Measurements from ENCODE around the gene RAB38.

Gene RAB38

DNA sequence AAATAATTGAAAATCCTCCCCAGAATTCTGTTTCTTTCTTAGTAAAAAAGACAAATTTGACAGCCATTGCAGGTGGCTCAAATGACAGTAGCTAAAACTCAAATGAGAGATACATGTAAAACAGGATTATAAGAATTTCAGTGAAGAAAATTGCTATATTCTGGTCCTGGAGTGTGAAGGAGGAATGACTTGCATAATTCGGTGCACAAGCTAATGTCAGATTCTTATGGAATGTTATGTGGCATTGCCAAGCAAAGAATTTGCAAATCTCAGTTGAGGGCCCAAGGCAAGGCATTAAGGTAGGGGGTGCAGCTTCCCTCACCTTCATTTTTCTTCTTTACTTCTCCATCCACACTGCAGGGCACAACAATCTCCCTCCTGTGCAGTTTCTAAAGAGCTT lies 35.4 kb downstream of the RAB38 start:
- ATAC-seq (ENCODE audit: insufficient read depth, low read depth) = no peak
- H3K27me3 ChIP-seq (ENCODE audit: insufficient read depth, low read length, poor library complexity) = no peaks in the 10 kb centered on the region
- H4K20me1 ChIP-seq (ENCODE audit: insufficient read depth, low read length) = no peaks in the 10 kb centered on the region
- no peak overlapping the region for H2AFZ ChIP-seq (ENCODE audit: low read depth, low read length)
- H3K4me2 ChIP-seq (ENCODE audit: insufficient read depth, low read length) = no peak overlapping the region
- H3K36me3 ChIP-seq (ENCODE audit: insufficient read depth, low read length) = no peaks in the 10 kb centered on the region
- no peaks in the 10 kb centered on the region for H3K4me1 ChIP-seq (ENCODE audit: insufficient read depth, low read length)
- no peaks in the 10 kb centered on the region for H3K79me2 ChIP-seq (ENCODE audit: insufficient read depth, low read length)
- H3K9ac ChIP-seq (ENCODE audit: low read depth, low read length) = no peak overlapping the region
- DNase-seq = no peak
- TF ChIP-seq, protein P1, sequence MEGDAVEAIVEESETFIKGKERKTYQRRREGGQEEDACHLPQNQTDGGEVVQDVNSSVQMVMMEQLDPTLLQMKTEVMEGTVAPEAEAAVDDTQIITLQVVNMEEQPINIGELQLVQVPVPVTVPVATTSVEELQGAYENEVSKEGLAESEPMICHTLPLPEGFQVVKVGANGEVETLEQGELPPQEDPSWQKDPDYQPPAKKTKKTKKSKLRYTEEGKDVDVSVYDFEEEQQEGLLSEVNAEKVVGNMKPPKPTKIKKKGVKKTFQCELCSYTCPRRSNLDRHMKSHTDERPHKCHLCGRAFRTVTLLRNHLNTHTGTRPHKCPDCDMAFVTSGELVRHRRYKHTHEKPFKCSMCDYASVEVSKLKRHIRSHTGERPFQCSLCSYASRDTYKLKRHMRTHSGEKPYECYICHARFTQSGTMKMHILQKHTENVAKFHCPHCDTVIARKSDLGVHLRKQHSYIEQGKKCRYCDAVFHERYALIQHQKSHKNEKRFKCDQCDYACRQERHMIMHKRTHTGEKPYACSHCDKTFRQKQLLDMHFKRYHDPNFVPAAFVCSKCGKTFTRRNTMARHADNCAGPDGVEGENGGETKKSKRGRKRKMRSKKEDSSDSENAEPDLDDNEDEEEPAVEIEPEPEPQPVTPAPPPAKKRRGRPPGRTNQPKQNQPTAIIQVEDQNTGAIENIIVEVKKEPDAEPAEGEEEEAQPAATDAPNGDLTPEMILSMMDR (IDR thresholded peaks at IDR 0.05; ENCODE audit: borderline replicate concordance, extremely low read depth, low read length, poor library complexity, severe bottlenecking) = no peak
- no peak for TF ChIP-seq EZH2 (IDR thresholded peaks at IDR 0.05; ENCODE audit: borderline replicate concordance, low read depth, low read length, severe bottlenecking)
- no peak overlapping the region for H3K27ac ChIP-seq (ENCODE audit: low read length)
- no peak overlapping the region for H3K4me3 ChIP-seq (ENCODE audit: low read depth in 1 of 2, low read length in 2 of 2)
- H3K9me3 ChIP-seq (ENCODE audit: insufficient read depth, low read length, severe bottlenecking) = no peaks in the 10 kb centered on the region

DNA sequence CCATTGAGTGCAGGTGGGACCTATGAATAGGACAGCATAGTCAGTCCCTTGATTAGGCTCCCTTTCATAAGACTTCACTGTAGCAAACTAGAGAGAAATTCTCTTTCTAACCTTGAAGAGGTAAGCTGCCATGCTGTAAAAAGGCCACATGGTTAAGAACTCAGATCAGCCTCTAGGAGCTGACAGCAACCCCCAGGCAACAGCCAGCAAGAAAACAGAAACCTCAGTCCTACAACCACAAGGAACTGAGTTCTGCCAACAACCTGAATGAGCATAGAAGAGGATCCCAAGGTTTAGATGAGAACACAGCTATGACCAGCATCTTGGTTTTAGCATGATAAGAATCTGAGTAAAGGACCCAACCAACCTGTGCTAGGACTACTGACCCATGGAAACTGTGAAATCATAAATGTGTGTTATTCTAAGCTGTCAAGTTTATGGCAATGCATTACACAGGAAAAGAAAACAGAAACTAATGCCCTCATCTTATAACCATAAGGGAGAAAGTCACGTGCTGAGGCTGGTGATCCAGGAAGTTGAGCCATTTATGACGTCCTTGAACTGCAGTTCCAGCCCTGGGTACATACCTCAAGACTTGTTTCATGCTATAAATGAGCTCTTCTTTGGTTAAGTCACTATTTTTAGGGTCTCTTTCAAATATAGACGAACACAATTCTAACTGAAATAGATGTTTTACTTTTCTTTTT lies 43.3 kb downstream of the RAB38 start:
- Histone ChIP-seq H3K9me3 (ENCODE audit: insufficient read depth, low read length, severe bottlenecking) (no peaks in the 10 kb centered on the region), H3K4me1 (ENCODE audit: insufficient read depth, low read length) (no peaks in the 10 kb centered on the region), H2AFZ (ENCODE audit: low read depth, low read length) (no peak overlapping the region), H3K27me3 (ENCODE audit: insufficient read depth, low read length, poor library complexity) (no peaks in the 10 kb centered on the region), H3K9ac (ENCODE audit: low read depth, low read length) (no peak overlapping the region), H3K4me2 (ENCODE audit: insufficient read depth, low read length) (no peak overlapping the region), H3K36me3 (ENCODE audit: insufficient read depth, low read length) (no peaks in the 10 kb centered on the region), H4K20me1 (ENCODE audit: insufficient read depth, low read length) (no peaks in the 10 kb centered on the region), H3K27ac (ENCODE audit: low read length) (no peak overlapping the region), H3K4me3 (ENCODE audit: low read depth in 1 of 2, low read length in 2 of 2) (no peak overlapping the region), H3K79me2 (ENCODE audit: insufficient read depth, low read length) (no peaks in the 10 kb centered on the region)
- TF ChIP-seq EZH2 (IDR thresholded peaks at IDR 0.05; ENCODE audit: borderline replicate concordance, low read depth, low read length, severe bottlenecking) = no peak
- TF ChIP-seq, protein P1 (IDR thresholded peaks at IDR 0.05; ENCODE audit: borderline replicate concordance, extremely low read depth, low read length, poor library complexity, severe bottlenecking) = no peak
- DNase-seq (no peak), ATAC-seq (ENCODE audit: insufficient read depth, low read depth) (no peak; the same call in 2 of the 3 replicates)

DNA sequence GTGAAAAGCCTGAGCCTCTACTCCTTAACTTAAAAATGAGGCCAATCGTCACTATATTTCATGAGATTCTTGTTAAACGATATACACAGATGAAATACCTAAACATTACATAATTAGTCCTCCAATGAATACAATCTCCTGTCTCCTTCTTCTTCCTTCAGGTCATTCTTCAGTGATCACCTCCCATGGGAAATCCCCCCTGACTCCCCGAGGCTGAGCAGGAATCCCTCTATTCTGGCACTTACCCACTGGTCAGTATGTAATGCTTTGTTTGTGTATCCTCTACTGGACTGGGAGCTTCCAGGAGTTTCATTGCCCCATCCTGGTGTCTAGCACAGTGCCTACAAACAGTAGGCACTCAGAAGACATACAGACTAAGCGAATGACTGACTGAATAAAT lies 52.3 kb downstream of the RAB38 start:
- Histone ChIP-seq H3K4me3 (ENCODE audit: low read depth in 1 of 2, low read length in 2 of 2) (no peak overlapping the region), H3K27ac (ENCODE audit: low read length) (no peak overlapping the region), H3K79me2 (ENCODE audit: insufficient read depth, low read length) (no peaks in the 10 kb centered on the region), H3K27me3 (ENCODE audit: insufficient read depth, low read length, poor library complexity) (no peaks in the 10 kb centered on the region), H3K4me1 (ENCODE audit: insufficient read depth, low read length) (no peaks in the 10 kb centered on the region), H3K9me3 (ENCODE audit: insufficient read depth, low read length, severe bottlenecking) (no peaks in the 10 kb centered on the region), H2AFZ (ENCODE audit: low read depth, low read length) (no peak overlapping the region), H4K20me1 (ENCODE audit: insufficient read depth, low read length) (no peaks in the 10 kb centered on the region), H3K9ac (ENCODE audit: low read depth, low read length) (no peak overlapping the region), H3K4me2 (ENCODE audit: insufficient read depth, low read length) (no peak overlapping the region), H3K36me3 (ENCODE audit: insufficient read depth, low read length) (no peaks in the 10 kb centered on the region)
- TF ChIP-seq, protein P1 (IDR thresholded peaks at IDR 0.05; ENCODE audit: borderline replicate concordance, extremely low read depth, low read length, poor library complexity, severe bottlenecking) = no peak
- no peak for TF ChIP-seq EZH2 (IDR thresholded peaks at IDR 0.05; ENCODE audit: borderline replicate concordance, low read depth, low read length, severe bottlenecking)
- DNase-seq (no peak), ATAC-seq (ENCODE audit: insufficient read depth, low read depth) (no peak)
